Spleen (tissue), 7 donors: ENCODE measurements around the gene ITPKB.

Source experiments
- CTCF ChIP-seq, 11 experiments: fragments of 200-600 bp in 7 of 11; fragments of 450-650 bp in 4 of 11; sonication (generic) in 4 of 11; IDR thresholded peaks in 8 of 11; conservative IDR thresholded peaks in 3 of 11; 1 replicate in 7 of 11; 2 replicates in 4 of 11; pipeline versions ENCODE4 v1.4.0 to v1.8.0; 2016 to 2021; ENCODE audit warnings: antibody characterized with exemption in 11 of 11, inconsistent platforms in 4 of 11, mild to moderate bottlenecking in 1 of 11
- POLR2A ChIP-seq, 3 donors: fragments of 450-650 bp; IDR thresholded peaks; one replicate each; pipeline ENCODE4 v1.5.1; 2017; ENCODE audit warnings: antibody characterized with exemption in 3 of 3, mild to moderate bottlenecking in 1 of 3
- POLR2AphosphoS5 ChIP-seq, 3 donors: sonication (generic); formaldehyde crosslinking; IDR thresholded peaks; one replicate each; pipeline ENCODE4 v1.5.1; 2017; ENCODE audit warnings: antibody characterized with exemption in 3 of 3
- donor health status: DM: no; HTN: no; CAD: no; lungs with moderate emphysema.
- donor health status: DM: no; HTN: no; CAD: no.
- donor health status: DM: no; HTN: no; CAD: no.

DNA sequence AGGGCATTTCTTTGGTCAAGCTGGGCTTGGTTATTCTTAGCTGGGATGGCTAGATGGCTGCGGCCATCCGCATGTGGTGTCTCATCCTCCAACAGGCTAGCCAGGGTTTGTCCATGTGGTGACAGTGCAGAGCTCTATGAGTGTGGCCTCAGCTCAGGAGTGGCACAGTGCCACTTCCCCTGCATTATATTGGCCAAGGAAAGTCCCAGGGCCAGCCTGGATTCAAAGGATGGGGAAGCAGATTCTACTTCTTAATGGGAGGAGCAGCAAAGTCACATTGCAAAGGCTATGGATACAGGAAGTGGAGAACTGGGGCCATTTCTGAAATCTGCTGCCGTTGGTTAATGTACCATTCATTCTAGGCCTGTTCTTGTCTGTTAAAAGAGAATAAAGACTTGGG lies 156.1 kb downstream of the ITPKB start:
- no peak for TF ChIP-seq POLR2A (IDR thresholded peaks at IDR 0.05)
- no peak for TF ChIP-seq CTCF (IDR thresholded peaks at IDR 0.05 in 8 of 11, conservative IDR thresholded peaks at IDR 0.05 in 3 of 11)
- TF ChIP-seq POLR2AphosphoS5 (IDR thresholded peaks at IDR 0.05) = no peak
